Raji (cell line): ENCODE measurements around the gene RPS21.

Experiments used
- POLR2A ChIP-seq: IDR thresholded peaks from 2 replicates; pipeline ENCODE4 v1.6.1; 2011; ENCODE audit warnings: low read depth, low read length, control low read depth; ENCODE audit not compliant: insufficient read depth

RPS21 gene

DNA sequence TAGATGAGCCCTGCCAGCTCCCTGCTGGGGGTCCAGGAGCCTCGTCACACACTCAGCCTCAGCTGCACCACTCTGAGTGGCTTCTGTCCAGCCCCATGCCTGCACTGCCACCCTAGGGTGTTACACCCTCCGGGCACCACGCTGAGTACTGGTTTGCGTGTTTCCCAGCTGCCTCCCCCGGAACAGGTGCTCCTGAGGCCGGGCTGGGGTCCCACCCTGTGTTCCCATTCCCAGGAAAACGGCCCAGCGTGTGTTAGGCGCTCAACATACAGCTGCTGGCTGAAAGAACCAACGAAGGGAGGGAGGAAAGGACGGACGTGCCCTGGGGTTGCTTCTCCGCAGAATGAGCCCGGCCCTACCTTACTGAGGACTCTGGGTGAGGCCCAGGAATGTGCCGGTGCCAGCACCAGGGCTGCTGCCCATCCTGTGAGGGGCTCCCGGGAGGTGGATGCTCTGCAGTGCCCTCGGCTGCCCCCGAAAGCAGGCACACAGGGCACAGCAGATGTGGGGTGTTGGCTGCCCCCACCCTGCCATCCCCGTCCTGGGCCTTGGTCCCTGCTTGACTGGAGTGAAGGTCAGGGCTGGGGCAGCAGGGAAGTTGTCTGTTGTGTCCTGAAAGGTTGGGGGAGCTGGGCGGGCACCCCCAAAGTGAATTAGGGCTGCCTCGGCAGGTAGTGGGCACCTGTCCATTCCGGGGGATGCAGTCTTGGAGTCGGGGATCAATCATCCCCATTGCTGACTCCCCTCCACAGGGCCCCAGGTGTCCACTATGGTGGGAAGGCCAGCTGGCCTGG is 36.1 kb upstream of the RPS21 start:
- no peak for TF ChIP-seq POLR2A

DNA sequence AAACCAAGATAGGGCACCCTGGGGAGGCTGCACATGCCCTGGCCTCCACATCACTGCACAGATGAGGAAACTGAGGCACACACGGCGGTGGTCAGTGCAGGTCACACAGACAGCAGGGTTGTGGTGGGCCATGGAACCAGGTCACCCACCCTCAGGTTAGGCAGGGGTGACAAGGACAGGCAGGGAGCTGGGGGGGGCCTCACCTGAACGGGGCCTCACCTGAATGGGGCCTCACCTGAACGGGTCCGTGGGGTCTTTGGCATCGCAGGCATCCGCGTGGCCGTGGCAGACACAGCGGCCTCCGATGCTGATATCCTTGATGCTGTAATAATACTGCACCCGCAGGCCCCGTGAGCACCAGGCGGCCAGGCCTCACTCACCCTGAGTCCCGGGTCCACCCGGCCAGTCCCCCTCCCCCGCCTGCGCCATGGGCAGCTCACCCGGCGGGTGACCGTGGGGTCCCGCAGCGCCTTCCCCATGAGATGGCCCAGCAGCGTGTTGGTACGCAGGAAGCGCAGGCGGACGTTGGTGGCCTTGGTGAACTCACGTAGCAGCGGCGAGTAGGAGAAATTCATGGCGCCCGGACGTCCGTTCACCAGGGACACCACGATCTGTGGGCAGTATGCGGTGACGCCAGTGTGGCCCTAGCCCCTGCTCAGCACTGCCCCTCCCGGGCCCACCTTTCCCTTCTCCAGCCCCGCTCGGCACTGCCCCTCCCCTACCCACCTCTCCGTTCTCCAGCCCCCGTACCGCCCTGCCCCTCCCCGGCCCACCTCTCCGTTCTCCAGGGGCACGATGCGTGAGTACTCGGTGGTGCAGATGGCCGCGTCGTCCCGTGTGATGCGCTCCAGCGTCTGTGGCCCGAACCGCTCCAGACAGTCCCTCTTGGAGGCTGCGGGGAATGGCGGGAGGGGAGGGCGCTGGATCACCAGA is 35.2 kb upstream of the RPS21 start:
- TF ChIP-seq POLR2A = no peak

DNA sequence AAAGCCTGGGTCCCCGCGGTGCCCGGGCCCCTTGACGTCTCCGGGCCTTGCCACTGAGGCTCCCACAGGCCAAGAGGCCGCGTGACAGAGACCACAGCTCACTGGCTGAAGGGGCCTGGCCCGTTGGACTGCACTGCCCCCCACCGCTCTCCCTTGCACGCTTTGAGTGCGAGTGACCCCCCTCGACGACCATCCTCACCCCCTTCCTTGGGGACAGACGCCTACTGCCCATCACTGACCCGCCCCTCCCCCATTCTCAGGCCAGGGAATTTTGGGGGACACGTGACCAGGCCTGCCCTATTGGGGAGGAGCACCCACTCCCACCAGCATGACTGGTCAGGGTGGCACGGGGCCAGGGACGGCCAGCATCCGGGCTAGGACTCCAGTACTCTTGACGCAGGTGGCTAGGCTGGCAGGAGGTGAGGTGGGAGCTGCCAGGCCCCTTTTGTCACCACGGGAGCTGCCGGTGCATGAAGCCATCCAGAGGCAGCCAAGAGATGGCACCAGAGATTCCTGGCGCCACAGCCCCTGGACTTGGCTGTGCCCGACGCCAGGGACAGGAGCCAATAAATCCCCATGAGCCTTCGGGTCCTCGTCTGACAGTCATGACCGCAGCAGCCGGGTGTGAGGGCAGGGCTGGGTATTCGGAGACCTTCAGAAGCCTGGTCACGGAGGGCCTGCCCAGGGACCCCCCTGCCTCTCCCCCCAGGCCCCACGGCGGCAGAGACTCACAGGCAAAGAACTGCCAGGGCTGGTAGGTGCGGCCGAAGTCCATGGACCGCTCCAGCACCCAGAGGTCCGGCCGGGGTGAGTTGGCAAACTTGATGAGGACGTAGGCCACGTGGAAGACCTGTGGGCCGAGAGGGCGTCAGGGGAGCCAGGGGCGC is 34.3 kb upstream of the RPS21 start:
- no peak for TF ChIP-seq POLR2A

DNA sequence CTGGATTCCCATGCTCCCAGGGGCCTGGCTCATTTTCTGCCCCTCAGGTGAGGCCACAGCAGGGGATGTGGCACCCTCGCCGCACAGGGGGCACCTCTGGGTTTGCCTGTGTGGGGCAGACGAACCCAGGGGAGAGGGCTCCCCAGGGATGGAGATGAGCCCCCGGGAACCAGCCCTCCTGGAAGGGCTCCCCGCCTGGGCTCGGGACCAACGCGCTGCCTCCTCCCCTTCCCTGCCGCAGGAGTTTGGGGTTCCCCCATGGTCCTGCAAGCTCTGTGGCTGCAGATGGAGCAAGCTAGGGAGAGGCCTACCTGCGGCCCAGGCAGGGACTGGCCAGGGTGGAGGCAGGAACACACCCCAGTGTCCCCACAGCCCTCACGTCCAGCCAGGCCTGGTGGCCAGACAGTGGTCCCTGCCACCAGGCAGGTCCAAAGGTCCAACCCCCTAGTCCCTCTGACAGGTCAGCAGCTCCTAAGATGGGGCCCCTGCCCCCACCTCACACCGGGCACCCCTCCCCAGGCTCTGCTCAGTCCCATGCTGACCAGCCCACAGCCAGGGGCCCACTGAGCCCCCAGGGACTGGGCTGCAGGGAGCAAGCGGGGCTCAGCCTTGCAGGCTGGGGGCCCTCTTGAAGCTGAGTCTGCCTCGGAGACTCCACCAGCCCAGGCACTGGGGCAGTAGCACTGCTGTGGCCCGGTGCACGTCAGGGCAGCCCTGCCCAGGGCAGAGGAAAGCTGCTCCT is 33.4 kb upstream of the RPS21 start:
- TF ChIP-seq POLR2A = no peak

DNA sequence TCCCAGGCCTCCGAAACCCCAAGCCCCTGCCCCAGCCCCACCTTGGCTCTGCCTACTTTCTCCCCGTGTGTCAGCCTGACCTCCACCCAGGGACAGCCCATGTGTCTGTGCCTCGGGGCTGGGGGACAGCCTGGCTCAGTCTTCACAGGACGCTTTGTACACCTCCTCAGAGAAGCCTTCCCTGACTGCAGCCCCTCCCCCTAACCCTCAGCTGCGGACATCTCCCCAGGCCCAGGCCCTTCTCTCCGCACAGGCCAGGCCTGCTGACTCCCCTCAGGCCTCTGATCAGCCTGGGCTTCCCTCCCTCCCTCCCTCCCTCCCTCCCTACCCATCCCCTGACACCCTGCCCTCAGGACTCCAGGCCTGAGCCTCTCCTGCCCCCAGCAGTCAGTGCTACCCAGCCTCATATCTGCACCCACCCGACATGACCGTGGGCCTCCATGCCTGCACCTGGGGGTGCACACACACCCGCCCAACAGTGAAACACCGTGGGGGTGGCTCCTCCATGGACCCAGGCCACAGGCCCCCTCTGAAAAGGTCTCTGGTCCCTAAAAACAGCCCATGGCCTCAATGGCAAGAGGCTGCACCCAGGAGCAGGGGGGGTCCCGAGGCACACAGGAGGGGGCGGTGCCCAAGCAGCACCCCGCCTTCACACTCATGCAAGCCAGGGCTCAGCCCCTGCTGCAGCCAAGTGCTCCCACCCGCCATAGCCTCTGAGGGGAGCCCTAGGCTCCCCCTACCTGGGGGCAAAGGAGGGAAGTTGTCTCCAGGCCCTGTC is 32.7 kb upstream of the RPS21 start:
- no peak for TF ChIP-seq POLR2A

DNA sequence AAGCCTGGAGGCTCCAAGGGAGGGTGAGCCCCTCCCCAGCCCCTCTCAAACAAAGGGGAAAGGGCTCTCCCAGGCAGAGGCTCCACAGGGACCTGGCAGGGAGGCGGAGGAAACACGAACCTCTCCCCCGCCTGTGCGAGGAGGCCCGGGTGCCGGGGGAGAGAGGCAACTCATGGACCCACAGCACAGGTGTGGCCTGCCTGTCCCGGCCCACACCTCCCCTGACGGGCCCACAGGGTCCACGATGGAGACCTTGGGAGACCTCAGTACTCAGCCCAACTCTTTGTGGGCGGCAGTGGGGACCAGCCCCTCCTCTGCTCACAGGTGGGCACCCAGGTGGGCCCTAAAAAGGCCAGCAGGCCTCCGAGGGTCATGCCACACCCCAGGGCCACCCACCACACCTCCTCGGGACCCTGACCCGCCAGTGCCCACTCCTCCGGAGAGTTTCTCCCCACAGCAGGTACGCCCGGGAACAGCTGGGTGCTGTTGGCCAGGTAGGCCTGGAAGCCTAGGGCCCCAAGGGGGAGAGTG is 32.0 kb upstream of the RPS21 start:
- no peak for TF ChIP-seq POLR2A

DNA sequence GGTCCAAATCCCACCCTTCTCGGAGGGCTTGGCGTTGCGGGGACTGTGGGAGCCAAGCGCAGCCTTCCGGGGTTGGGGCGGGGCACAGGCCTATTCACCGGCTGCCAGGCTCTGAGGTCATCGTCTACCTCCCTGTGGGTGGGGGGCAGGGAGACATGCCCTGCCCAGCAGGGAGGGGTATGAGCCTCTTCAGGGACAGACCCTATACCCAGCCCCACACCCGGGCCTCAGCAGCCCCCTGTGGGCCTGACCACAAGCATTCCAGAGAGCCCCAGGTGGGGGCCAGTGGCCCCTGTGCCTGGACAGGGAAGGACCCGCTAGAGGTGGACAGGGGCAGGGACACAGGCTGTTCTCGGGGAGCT is 31.4 kb upstream of the RPS21 start:
- TF ChIP-seq POLR2A = no peak

DNA sequence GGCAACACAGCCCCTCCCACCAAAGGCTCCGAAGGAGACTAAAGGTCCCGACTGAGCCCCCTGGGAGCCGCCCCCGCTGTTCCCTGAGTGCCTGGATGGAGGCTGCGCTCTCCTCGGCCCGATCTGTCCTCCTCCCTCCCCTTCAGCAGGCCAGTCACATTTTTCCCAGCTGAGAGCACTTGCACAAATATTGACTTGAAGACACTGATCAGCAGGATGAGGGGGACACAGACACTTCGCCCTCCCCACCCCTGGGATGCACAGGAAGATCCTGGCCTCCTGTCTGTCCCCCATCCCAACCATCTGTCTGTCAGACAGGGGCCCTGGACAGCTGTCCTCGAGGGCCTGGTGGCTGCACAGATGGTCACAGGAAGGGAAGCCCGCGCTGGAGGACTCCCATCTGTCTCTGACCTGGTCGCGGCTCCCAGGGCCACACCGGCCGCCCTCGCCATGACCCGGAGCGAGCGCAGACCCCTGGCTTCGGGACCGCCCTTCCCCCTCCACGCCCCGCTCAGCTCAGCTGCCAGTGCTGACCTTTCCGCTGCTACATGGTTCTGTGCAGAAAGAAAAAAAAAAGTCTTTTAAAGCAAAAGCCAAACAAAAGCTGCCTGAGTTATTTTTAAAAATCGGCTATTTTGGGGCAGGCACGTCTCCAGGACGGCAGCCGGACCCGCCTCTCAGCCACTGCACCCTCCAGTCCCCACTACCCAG is 30.9 kb upstream of the RPS21 start:
- no peak for TF ChIP-seq POLR2A

DNA sequence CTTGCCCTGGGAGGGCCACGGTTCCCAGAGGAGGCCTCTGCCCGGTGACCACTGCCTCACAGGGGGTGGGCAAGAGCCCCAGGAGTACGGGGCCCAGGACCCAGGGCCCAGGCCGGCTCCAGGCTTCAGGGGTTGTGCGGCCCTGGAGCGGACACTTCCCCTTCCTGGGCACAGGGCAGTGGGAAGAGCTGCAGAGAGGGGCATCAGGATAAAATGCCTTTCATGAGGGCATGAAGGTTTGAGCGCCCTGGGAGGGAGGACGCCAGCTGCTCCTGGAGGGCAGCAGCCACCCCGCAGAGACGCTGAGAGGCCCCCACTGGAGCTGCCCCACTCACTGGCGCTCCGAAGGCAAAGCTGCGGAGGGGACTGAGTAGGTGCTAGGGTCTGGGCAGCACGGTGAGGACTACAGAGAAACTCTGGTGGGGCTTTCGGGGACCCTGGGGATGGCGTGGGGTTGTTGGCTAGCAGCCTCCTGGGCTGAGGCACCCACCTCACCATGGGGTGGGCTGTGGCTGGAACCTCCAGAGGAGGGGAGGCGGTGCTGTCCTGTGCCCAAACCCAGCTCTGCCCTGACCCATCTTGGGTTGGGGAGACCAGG is 30.2 kb upstream of the RPS21 start:
- TF ChIP-seq POLR2A = no peak

DNA sequence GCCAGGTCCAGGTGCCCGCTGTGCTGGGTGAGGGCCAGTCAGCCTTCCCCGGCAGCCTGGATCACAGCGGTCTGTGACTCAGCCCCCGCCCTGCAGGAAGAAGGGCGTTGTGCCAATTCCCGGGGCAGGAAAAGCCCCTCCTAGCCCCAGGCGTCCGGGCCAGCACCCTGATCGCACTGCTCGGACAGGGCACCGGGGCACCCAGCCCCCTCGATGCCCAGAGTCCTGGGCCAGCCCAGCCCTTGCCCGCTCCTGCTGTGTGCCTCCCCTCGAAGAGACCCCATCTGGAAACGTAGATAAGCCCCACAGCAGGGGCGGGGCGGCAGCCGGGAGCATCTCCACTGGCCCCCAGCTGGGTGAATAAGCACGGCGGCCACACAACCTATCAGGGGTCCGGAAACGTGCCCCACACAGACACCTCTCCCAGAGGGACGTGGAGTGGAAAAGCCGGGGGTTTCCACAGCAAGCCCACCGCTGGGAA is 29.7 kb upstream of the RPS21 start:
- no peak for TF ChIP-seq POLR2A

DNA sequence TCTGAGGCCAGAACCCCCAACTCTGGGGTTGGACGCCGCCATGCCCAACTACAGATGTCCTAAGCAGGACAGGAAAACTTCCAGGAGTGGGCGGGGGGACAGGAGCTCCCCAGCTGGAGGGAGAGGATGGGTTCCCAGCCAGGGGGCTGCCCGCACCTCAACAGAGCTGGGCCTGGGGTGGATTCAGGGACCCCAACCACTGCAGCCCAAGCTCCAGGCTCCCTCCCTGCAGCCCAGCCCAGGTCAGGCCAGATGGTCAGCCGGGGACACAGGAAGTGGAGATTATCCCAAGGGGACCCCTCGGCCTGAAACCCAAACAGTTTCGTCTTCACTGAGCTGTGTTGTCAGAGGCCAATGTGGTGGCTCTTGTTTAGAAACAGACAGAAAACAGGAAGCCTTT is 29.2 kb upstream of the RPS21 start:
- no peak for TF ChIP-seq POLR2A
